ACC112 (cell line): ENCODE data around the gene DCUN1D4.

ENCODE experiments used
- H2AFZ ChIP-seq: fragments of 200-600 bp; sonication (generic); one replicate; pipeline ENCODE4 v1.6.0; 2017; ENCODE audit warnings: antibody characterized with exemption, low read length; ENCODE audit not compliant: unreplicated experiment
- H3K27ac ChIP-seq: fragments of 200-600 bp; sonication (generic); 2 replicates; pipeline ENCODE4 v1.5.1; 2014; ENCODE audit warnings: low read depth, mild to moderate bottlenecking, antibody characterized with exemption, low read length, moderate library complexity
- H3K27me3 ChIP-seq: fragments of 200-600 bp; sonication (generic); 2 replicates; pipeline ENCODE4 v1.6.1; 2014; ENCODE audit warnings: mild to moderate bottlenecking, antibody characterized with exemption, low read length, moderate library complexity, mixed read lengths; ENCODE audit not compliant: insufficient read depth
- H3K36me3 ChIP-seq: fragments of 200-600 bp; sonication (generic); 2 replicates; pipeline ENCODE4 v1.6.1; 2016; ENCODE audit warnings: mild to moderate bottlenecking, antibody characterized with exemption, low read length, moderate library complexity, mixed read lengths; ENCODE audit not compliant: insufficient read depth
- H3K4me1 ChIP-seq: fragments of 200-600 bp; sonication (generic); one replicate; pipeline ENCODE4 v1.6.1; 2016; ENCODE audit warnings: low read length, mixed read lengths; ENCODE audit not compliant: insufficient read depth, unreplicated experiment, control insufficient read depth
- H3K4me3 ChIP-seq: fragments of 200-600 bp; sonication (generic); 2 replicates; pipeline ENCODE4 v1.5.1; 2014; ENCODE audit warnings: mild to moderate bottlenecking, low read depth, low read length
- H3K79me2 ChIP-seq: fragments of 200-600 bp; sonication (generic); one replicate; pipeline ENCODE4 v1.6.0; 2016; ENCODE audit warnings: low read length; ENCODE audit not compliant: control insufficient read depth, unreplicated experiment, insufficient read depth

The DCUN1D4 gene

GRCh38 chr4:51853027-51853682 is 10.2 kb downstream of the DCUN1D4 start:
- no peak overlapping the region for H2AFZ ChIP-seq
- H3K4me1 ChIP-seq = peaks cover 18% of the 10 kb centered on the region
- H3K27ac ChIP-seq = peak overlapping the region; percentile 46
- peaks cover 95% of the 10 kb centered on the region for H3K79me2 ChIP-seq
- H3K27me3 ChIP-seq = no peaks in the 10 kb centered on the region
- no peak overlapping the region for H3K4me3 ChIP-seq
- H3K36me3 ChIP-seq = 0 out of 2 replicates have a peak, but pooled peaks cover 6% of the 10 kb centered on the region

GRCh38 chr4:51855270-51855669 is 12.3 kb downstream of the DCUN1D4 start:
- Histone ChIP-seq H3K79me2 (peaks cover 96% of the 10 kb centered on the region), H3K27me3 (no peaks in the 10 kb centered on the region), H3K36me3 (0 out of 2 replicates have a peak, but pooled peaks cover 6% of the 10 kb centered on the region), H2AFZ (no peak overlapping the region), H3K4me1 (peaks cover 23% of the 10 kb centered on the region), H3K27ac (no peak overlapping the region), H3K4me3 (no peak overlapping the region)

- Histone ChIP-seq H3K27me3 (no peaks in the 10 kb centered on the region), H3K36me3 (0 out of 2 replicates have a peak, but pooled peaks cover 6% of the 10 kb centered on the region), H3K4me1 (peaks cover 23% of the 10 kb centered on the region), H3K27ac (no peak overlapping the region), H2AFZ (no peak overlapping the region), H3K4me3 (no peak overlapping the region), H3K79me2 (peaks cover 96% of the 10 kb centered on the region)
Observed at GRCh38 chr4:51855751-51856150, 12.8 kb downstream of the DCUN1D4 start.

DNA sequence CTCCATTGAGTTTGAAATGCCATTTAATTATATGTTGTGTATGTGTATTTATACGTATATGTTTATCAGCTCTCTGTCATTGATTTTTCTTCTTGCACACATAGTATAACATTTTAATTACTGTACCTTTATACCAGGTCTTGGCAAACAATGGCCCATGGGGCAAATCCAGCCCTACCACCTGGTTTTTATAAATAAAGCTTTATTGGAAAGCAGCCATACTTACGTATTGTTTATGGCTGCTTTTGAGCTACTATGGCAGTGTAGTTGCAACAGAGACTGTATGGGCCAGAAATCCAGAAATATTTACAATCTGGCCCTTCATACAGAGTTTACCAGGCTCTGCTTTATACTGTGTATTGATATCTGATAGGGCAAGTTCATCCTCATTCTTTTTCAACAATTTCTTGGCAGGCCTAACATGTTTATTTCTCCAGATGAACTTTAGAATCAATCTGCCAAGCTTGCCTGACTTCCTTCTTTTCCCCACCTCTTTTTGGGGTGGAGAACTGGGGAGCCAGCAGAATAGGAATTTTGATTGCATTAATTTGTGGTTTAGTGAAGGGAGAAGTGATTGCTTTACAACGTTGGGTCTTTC is 15.8 kb downstream of the DCUN1D4 start:
- Histone ChIP-seq H3K4me3 (no peak overlapping the region), H3K79me2 (peaks cover 83% of the 10 kb centered on the region), H2AFZ (no peak overlapping the region), H3K36me3 (peaks cover 9% of the 10 kb centered on the region; the same call in 1 of the 2 replicates), H3K27me3 (no peaks in the 10 kb centered on the region), H3K27ac (no peak overlapping the region), H3K4me1 (peaks cover 12% of the 10 kb centered on the region)

GRCh38 chr4:51859476-51860031 is 16.6 kb downstream of the DCUN1D4 start:
- peaks cover 75% of the 10 kb centered on the region for H3K79me2 ChIP-seq
- H3K36me3 ChIP-seq = peaks cover 11% of the 10 kb centered on the region; the same call in 1 of the 2 replicates
- H3K27ac ChIP-seq = no peak overlapping the region
- no peaks in the 10 kb centered on the region for H3K27me3 ChIP-seq
- peaks cover 12% of the 10 kb centered on the region for H3K4me1 ChIP-seq
- no peak overlapping the region for H3K4me3 ChIP-seq
- no peak overlapping the region for H2AFZ ChIP-seq

- Histone ChIP-seq H3K27me3 (no peaks in the 10 kb centered on the region), H3K27ac (no peak overlapping the region), H3K36me3 (peaks cover 25% of the 10 kb centered on the region), H3K4me1 (peaks cover 5% of the 10 kb centered on the region), H3K79me2 (peaks cover 50% of the 10 kb centered on the region), H3K4me3 (no peak overlapping the region), H2AFZ (no peak overlapping the region)
Observed at GRCh38 chr4:51862199-51862598, 19.2 kb downstream of the DCUN1D4 start.

GRCh38 chr4:51862781-51863180 is 19.8 kb downstream of the DCUN1D4 start:
- no peak overlapping the region for H3K4me3 ChIP-seq
- peaks cover 5% of the 10 kb centered on the region for H3K4me1 ChIP-seq
- no peak overlapping the region for H3K27ac ChIP-seq
- no peak overlapping the region for H2AFZ ChIP-seq
- peaks cover 25% of the 10 kb centered on the region for H3K36me3 ChIP-seq
- H3K79me2 ChIP-seq = peaks cover 44% of the 10 kb centered on the region
- H3K27me3 ChIP-seq = no peaks in the 10 kb centered on the region

DNA sequence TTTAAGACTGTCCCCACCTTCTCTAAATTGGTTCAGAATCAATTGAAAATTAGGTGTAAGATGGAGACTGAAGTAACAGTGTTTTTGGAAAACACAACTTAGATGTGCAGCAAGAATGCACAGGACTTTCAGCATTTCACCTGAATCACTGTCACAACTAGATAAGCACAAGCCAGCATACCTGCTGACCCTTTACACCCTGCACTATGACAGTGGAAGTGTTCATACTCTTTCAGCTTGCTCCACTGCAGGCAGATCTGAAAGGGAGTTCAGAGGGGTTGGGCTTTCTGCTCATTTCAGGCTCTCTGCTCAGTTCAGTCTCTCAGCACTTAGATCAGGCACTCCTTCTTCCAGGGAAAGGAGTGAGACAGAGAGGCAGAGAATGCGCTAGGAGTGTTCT is 22.8 kb downstream of the DCUN1D4 start:
- Histone ChIP-seq H3K27me3 (no peaks in the 10 kb centered on the region), H2AFZ (no peak overlapping the region), H3K27ac (no peak overlapping the region), H3K4me1 (peaks cover 12% of the 10 kb centered on the region), H3K79me2 (peaks cover 16% of the 10 kb centered on the region), H3K4me3 (no peak overlapping the region), H3K36me3 (peaks cover 25% of the 10 kb centered on the region)

DNA sequence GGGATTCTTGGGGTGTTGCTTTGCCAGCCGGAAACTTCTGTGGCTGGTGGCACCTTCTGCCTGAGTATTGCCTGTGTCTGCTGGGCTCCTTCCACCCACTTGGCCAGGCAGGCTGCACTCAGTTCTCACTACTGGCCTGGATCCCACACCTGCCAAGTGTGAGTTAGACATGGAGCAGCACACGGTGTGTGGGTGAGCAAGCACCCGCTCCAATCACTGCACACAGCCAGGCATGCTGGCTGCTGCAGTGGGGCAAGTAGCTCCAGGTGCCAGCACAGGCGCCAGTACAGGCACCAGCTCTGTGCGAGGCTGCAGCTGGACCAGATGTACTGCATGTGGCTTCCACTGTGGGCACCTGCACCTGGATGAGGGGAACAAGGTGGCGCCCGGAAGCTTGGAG is 23.9 kb downstream of the DCUN1D4 start:
- no peaks in the 10 kb centered on the region for H3K27me3 ChIP-seq
- no peak overlapping the region for H3K4me3 ChIP-seq
- H3K79me2 ChIP-seq = peaks cover 5% of the 10 kb centered on the region
- peaks cover 12% of the 10 kb centered on the region for H3K4me1 ChIP-seq
- H2AFZ ChIP-seq = no peak overlapping the region
- peaks cover 25% of the 10 kb centered on the region for H3K36me3 ChIP-seq
- H3K27ac ChIP-seq = no peak overlapping the region

GRCh38 chr4:51867689-51868448 is 24.9 kb downstream of the DCUN1D4 start:
- Histone ChIP-seq H3K36me3 (peaks cover 27% of the 10 kb centered on the region), H3K79me2 (no peaks in the 10 kb centered on the region), H3K4me1 (peaks cover 12% of the 10 kb centered on the region), H3K27me3 (no peaks in the 10 kb centered on the region), H2AFZ (no peak overlapping the region), H3K4me3 (no peak overlapping the region), H3K27ac (0 out of 2 replicates have a peak overlapping the region, but pooled peaks have one; percentile 40)
